NCI-H146 treated with DMSO at 0.1 percent for 48 hours (cell line): ENCODE data around the gene PIK3CD.

Source experiments
- DNase-seq: peaks from one replicate; lab custom pipeline; 2025; ENCODE audit not compliant: unreplicated experiment; lab: John Stamatoyannopoulos, UW

Gene PIK3CD

DNA sequence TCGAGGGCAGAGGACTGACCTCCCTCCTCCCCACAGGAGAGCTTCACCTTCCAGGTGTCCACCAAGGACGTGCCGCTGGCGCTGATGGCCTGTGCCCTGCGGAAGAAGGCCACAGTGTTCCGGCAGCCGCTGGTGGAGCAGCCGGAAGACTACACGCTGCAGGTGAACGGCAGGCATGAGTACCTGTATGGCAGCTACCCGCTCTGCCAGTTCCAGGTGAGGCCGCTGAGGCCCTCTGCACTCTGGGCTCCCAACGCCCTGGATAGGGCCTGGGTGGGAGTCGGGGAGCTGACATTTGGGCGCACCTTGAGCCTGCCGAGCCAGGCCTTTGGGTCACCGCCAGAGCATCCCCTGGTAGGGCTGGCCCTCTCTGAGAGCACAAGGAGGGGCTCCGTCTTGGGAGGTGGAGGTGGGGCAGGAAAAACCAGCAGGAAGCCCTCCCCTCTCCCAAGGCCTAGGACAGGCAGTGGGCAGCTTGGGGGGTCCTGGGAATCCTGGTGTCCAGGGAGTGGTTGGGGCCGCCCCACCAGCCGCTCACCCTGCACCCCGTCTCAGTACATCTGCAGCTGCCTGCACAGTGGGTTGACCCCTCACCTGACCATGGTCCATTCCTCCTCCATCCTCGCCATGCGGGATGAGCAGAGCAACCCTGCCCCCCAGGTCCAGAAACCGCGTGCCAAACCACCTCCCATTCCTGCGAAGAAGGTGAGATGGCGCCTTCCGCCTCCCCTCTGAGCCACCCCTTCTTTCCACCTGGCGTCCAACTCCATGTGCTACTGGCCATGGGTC, 65.1 kb downstream of the PIK3CD start:
- DNase-seq = no peak

DNA sequence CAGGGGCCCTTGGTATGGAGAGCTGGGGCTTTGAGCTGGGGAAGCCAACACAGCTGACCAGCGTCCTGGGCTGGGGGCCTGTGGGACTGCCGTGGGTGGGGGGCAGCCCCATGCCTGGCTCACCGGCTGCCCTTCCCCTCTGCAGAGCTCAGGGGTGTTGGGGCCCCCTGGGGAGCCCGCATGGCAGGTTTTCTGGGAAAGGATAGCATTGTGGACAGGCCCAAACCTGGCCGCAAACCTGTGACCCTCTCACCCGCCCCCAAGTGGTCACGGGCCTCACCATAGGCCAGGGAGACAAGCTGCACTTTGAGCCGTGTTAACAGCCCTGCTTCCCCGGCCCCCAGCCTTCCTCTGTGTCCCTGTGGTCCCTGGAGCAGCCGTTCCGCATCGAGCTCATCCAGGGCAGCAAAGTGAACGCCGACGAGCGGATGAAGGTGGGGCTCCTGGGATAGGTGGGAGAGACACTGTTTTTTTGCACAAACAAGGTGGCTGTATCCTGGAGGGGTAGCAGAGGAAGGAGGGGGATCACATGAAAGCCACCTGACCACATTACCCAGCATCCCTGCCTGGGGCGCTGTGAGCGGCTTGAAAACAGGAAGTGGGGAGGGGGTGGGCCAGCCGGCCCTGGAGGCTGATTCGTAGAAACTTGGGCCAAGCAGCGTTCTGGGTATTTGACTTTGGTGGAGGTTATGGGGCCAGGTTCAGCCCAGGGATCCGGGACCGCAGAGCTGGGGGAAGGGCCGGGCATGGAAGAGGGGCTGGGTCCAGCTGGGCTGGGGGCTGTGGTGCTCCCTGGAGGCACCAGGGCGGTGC, 65.9 kb downstream of the PIK3CD start:
- no peak for DNase-seq

DNA sequence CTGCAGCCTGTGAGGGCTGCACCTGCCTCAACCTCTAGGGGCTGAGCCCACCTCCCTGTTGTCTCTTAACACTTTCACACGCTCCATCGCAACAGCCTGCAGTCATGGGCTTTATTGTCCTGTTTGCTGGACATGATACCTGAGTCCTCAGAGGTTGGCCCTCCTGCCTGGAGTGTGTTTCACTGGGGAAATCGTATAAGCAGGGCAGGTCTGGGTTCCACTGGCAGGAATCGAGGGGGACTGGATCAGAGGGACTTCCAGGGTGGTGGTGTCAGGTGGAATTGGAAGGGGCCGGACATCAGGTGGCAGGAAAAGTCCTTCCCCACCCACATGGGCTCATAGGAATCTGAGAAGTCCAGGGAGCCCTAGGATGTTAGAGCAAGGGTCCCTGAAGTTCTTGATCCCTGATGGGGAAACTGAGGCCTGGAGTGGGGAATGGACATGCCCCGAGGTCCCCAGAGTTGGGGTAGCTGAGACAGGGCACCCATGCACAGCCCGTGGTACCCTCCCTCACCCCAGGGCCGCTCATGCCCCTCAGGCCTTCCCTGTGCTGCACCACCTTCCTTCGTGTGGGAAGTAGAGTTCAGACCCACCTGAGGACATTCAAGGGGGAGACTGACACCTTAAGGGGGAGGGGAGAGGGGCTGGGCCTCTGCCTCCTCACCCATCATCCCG, 66.6 kb downstream of the PIK3CD start:
- no peak for DNase-seq

DNA sequence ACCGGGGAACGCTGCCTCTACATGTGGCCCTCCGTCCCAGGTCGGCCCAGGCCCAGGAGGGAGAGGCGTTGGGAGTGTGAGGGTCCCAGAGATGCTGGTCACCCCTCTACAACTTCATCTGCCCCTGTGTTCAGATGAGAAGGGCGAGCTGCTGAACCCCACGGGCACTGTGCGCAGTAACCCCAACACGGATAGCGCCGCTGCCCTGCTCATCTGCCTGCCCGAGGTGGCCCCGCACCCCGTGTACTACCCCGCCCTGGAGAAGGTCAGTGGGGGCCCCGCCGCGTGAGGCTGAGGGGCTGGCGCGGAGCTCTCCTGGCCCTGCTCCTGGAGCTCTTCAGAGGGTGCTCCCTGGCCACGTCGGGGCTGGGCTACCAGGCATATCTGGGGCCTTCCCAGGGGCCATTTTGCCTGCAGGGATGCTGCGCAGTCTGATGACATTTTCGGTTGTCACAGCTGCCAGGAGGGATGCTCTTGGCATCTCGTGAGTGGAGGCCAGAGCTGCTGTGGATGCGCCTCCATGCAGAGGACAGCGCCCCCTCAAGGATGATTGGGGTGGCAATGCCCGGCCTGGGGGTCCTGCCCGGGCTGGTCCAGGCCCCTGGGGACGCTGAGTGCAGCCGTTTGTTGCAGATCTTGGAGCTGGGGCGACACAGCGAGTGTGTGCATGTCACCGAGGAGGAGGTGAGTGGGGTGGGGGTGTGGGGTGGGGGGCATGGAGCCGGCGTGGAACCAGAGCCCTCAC, 68.6 kb downstream of the PIK3CD start:
- DNase-seq = no peak

DNA sequence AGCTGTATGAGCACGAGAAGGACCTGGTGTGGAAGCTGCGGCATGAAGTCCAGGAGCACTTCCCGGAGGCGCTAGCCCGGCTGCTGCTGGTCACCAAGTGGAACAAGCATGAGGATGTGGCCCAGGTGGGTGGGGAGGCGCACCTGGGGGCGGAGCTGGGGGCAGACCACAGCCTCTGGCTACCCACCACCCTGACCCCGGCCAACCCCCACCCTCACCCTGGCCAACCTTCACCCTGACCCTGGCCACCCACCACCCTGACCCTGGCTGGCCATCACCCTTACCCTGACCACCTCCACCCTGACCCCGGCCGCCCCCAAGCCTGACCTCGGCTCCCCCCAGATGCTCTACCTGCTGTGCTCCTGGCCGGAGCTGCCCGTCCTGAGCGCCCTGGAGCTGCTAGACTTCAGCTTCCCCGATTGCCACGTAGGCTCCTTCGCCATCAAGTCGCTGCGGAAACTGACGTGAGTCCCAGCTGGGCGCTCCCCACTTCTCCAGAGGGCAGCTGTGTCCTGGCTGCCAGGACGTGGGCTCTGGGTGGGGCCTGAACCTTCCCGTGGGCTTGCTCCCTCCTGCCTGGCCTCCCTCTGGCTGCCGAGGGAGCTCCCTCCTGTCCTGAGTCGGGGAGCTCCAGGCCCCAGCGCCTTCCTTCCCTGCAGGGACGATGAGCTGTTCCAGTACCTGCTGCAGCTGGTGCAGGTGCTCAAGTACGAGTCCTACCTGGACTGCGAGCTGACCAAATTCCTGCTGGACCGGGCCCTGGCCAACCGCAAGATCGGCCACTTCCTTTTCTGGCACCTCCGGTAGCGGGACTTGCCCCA, 69.5 kb downstream of the PIK3CD start:
- DNase-seq = no peak

DNA sequence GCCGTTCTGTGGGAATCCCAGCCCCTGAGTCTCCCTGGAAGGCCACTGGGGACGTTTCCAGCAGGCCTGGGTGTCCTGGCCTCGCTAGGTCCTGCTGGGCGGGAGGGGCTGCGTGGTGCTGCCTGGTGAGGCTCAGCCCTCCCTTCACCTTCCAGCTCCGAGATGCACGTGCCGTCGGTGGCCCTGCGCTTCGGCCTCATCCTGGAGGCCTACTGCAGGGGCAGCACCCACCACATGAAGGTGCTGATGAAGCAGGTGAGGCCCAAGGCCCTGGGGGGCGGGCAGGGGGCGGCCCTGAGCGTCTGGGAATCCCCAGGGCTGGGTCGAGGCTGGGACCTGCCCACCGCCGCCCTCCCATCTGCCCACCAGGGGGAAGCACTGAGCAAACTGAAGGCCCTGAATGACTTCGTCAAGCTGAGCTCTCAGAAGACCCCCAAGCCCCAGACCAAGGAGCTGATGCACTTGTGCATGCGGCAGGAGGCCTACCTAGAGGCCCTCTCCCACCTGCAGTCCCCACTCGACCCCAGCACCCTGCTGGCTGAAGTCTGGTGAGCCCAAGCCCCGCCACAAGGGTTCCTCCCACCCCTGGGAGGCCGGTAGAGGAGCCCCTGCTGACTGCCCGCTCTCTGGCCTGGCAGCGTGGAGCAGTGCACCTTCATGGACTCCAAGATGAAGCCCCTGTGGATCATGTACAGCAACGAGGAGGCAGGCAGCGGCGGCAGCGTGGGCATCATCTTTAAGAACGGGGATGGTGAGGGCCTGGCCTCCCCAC, 70.3 kb downstream of the PIK3CD start:
- DNase-seq = no peak

DNA sequence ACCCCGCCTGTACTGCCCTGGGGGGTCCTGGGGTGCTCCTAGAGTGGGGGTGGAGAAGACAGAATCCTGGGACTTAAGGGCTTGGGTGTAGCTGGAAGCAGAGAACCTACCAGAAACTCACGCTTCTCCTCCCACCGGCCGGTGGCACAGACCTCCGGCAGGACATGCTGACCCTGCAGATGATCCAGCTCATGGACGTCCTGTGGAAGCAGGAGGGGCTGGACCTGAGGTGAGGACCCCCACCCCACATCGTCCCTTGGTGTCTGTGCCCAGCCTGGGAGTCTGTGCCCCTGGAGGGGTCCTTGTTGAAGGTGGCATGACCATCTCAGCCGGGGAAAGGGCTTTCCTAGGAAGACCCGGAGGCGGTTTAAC, 70.8 kb downstream of the PIK3CD start:
- no peak for DNase-seq

DNA sequence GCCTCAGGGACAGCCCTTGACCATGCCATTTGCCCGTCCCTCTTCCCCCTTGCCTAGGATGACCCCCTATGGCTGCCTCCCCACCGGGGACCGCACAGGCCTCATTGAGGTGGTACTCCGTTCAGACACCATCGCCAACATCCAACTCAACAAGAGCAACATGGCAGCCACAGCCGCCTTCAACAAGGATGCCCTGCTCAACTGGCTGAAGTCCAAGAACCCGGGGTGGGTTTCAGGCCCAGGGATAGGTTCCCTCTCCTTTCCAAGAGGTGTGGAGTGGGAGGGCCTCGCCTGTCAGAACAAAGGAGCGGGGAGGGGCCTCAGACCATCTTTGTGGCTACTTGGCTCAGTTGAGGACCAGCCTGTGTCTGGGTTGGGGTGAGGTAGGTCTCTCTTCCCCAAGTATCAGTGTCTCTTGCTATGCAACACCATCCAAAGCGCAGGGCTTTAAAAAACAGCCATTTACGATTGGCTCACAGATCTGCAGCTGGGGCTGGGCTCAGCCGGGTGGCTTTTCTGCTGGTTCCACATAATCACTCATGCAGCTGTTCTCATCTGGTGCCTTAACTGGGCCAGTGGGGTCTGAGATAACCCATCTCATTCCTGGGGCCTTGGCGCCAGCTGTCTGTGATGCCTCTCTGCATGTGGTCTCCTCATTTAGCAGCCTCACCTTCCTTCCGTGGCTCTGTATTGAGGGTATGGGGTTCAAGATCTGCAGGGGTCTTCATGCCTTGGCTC, 71.7 kb downstream of the PIK3CD start:
- no peak for DNase-seq

DNA sequence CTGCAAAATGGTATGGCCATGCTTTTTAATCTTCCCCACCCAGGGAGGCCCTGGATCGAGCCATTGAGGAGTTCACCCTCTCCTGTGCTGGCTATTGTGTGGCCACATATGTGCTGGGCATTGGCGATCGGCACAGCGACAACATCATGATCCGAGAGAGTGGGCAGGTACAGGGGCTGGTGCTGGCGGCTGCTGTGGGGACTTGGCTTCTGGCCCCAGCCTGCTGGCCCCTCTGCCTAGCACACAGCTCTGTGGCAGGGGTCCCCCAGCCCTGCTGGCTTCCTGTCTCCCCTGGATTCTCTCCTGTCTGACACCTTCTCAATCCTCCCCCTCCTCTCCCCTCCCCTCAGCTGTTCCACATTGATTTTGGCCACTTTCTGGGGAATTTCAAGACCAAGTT, 72.4 kb downstream of the PIK3CD start:
- no peak for DNase-seq

DNA sequence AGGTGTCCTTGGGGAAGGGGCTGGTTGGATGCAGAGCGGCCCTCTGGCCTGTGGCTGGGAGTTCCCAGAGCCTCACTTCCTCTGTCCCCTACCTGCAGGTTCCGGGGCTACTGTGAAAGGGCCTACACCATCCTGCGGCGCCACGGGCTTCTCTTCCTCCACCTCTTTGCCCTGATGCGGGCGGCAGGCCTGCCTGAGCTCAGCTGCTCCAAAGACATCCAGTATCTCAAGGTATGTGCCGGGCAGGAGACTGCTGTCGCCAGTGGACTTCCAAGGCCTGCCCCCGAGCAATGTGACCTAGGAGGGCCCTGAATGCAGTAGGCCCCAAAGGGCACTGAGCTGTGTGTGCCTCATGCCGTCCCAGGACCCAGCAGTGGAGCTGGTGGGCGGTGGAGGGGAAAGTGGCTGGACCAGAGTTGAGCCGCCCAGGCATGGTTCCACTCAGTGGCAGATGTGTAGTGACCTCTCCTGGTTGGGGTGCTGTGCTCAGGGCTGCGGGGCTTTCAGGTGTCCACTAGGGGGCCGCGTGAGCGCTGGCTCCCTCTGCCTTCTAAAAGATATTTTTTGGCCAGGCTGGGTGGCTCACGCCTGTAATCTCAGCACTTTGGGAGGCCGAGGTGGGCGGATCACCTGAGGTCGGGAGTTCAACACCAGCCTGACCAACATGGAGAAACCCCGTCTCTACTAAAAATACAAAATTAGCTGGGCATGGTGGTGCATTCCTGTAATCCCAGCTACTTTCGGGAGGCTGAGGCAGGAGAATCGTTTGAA, 73.4 kb downstream of the PIK3CD start:
- DNase-seq = no peak

DNA sequence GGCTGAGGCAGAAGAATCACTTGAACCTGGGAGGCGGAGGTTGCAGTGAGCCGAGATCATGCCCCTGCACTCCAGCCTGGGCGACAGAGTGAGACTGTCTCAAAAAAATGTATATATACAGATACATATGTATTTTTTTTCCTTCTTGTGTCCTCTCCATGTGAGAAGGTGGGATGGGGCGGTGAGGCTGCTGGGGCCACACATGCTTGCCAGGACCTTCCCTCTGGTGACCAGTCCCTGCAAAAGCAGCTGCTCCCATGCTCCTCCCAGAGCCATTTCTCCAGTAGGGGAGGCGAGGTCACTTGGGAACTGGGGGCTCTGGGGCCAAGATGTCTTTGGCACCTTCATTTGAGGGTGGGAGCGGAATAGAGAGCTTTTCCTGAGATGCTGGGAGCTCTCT, 74.9 kb downstream of the PIK3CD start:
- DNase-seq = no peak

DNA sequence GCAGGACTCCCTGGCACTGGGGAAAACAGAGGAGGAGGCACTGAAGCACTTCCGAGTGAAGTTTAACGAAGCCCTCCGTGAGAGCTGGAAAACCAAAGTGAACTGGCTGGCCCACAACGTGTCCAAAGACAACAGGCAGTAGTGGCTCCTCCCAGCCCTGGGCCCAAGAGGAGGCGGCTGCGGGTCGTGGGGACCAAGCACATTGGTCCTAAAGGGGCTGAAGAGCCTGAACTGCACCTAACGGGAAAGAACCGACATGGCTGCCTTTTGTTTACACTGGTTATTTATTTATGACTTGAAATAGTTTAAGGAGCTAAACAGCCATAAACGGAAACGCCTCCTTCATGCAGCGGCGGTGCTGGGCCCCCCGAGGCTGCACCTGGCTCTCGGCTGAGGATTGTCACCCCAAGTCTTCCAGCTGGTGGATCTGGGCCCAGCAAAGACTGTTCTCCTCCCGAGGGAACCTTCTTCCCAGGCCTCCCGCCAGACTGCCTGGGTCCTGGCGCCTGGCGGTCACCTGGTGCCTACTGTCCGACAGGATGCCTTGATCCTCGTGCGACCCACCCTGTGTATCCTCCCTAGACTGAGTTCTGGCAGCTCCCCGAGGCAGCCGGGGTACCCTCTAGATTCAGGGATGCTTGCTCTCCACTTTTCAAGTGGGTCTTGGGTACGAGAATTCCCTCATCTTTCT, 75.5 kb downstream of the PIK3CD start:
- DNase-seq = no peak

DNA sequence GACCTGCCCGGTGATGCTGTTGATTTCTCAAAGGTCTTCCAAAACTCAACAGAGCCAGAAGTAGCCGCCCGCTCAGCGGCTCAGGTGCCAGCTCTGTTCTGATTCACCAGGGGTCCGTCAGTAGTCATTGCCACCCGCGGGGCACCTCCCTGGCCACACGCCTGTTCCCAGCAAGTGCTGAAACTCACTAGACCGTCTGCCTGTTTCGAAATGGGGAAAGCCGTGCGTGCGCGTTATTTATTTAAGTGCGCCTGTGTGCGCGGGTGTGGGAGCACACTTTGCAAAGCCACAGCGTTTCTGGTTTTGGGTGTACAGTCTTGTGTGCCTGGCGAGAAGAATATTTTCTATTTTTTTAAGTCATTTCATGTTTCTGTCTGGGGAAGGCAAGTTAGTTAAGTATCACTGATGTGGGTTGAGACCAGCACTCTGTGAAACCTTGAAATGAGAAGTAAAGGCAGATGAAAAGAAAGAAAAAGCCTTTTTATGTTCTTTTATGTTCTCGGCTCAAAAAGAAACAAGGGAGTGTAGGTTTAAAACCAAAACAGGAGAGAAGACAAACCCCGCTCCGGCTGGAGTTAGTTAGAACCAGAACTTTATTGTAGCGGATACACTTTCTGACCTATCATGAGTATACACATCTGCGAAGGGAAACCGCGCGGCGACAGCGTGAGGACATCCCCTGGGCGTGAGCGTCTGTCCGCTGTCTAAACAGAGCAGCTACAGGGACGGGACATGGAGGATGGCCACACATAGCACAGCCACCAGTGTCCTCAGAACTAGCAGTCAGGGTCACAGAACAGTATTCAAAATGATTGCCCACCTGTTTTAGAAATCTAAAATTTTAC, 77.1 kb downstream of the PIK3CD start:
- DNase-seq = no peak

DNA sequence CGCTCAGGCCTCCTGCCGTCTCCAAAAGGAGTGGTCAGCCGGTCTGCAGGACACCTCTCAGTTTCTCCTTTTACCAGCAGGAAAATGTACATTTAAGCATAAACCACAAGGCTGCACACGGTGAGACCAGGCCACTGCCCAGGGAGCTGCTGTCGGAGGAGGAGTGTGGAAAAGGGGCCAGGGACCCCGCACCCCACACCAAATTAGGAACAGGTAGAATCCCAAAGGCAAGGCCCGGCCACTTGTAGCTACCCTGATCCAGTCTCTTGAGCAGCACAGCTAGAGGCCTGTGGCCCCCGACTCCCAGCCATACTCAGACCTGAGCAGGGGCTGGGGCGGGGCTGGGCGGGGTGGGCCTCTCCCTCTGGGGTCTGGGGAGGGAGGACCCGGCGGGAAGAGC, 78.0 kb downstream of the PIK3CD start:
- no peak for DNase-seq

DNA sequence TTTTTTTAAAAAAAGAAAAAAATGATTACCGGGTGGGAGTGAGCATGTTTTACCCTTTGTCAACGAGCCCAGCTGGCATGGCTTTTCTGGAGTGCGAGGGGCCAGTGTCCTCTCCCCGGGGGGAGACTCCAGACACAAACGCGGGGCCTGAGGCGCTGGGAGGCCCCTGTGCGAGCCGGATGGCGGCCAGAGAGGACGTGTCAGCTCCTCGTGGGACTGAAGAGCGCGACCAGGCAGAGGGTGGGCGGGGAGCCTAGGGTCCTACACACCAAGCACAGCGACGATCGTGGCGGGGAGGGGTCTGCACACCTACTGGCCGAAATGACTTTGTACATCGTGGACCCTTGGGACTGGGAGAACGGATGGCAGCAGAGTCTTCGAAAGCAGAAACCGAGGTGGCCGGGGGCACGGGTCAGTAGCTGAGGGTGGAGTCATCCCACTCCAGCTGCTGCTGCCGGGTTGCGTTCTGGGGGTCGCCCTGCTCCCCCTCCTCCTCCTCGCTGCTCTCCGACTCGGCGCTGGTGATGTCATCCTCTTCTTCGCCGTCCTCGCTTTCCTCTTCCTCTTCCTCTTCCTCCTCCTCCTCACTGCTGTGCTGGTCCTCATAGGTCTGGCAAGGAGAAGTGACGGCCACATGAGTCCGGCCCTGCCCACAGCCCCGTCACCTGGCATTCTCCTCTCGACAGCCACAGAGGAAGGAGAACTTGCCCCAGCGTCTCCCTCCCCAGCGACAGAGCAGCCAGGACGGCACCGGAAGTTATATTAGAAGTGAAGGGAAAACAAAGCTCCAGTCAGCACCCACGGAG, 78.8 kb downstream of the PIK3CD start:
- no peak for DNase-seq

DNA sequence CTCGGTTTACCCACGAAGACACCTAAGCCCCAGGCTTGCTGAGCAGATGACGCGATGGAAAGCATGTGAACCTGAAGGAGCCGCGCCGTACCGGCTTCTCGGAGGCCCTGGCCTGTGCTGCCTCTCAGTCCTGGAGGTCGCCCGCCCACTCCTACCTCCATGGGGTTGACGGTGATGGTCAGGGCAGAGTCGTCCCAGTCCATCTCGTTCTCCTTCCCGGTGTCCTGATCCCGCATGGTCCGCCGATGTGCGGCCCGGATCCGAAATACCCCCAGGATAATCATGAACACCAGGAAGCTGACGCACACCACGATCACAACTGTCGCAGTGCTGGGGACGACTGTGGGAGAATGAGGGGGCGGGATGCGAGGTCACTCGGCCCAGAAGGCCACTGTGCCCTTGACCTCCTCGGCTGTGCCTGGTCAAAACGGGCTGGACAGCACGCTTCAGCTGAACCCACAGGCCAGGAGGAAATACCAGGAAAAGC, 79.6 kb downstream of the PIK3CD start:
- DNase-seq = no peak
